SKM-1 treated with dmso at 0.1 percent for 144 hours (cell line): Measurements from ENCODE around the gene PPEF1.
"Not testable (repeated sequence)": the region's sequence is repeated elsewhere in the genome, so short reads cannot be mapped to it uniquely, and the experiment has no call there.

Experiments
- DNase-seq: peaks from one replicate; lab custom pipeline; 2025; ENCODE audit not compliant: unreplicated experiment; lab: John Stamatoyannopoulos, UW

PPEF1 gene

DNA sequence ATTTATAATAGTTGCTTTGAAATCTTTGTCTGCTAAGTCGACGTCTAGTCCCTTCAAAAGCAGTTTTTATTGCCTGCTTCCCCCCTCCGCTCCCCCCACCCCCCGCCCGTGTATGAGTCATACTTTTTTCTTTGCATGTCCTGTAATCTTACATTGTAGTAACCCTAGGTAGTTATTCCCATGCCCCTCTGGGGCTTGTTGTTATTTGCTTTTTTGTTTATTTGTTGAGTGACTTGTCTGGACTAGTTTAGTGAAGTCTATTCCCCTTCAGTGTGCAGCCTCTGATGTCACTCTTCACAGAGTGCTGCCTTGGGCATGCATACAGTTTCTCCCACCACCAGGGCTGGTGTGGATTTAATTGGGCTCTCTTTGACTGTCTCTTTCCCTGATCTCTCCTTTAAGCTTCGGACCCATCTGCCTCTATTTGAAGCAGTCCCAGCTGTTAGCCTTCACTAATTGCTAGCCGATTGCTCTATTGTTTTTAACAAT is 86.2 kb downstream of the PPEF1 start:
- DNase-seq: no peak

DNA sequence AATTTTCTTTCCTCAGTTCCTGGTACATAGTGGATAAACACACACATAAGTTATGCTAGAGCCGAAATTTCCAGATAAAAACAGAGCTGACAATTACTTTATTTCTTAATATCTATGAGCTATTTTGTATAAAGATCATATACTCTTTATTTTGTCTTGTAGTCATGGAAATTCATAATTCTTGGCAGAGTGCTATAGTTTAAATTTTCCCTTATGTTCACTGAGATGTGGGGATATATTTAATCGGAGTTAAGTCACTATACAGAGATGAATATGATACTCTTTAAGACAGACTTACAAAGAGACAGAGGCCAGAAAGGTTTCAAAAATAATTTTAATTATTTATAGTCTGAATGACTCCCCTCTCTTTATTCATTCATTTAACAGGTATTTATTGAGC is 89.7 kb downstream of the PPEF1 start:
- DNase-seq: no peak

- no peak for DNase-seq
Observed at GRCh38 chrX:18799911-18800310, 92.5 kb downstream of the PPEF1 start.

DNA sequence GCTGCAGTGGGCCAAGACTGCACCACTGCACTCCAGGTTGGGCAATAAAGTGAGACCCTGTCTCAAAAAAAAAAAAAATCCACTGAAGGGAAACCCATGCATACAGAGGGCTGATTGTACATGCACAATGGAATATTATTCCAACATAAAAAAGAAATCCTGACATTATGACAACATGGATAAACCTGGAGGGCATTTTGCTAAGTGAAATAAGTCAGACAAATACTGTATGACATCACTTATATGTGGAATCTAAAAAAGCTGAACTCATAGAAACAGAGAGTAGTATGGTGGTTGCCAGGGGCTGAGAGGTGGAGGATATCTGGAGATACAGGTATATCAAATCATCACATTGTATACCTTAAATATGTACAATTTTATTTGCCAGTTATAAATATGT is 102.2 kb downstream of the PPEF1 start:
- no peak for DNase-seq

DNA sequence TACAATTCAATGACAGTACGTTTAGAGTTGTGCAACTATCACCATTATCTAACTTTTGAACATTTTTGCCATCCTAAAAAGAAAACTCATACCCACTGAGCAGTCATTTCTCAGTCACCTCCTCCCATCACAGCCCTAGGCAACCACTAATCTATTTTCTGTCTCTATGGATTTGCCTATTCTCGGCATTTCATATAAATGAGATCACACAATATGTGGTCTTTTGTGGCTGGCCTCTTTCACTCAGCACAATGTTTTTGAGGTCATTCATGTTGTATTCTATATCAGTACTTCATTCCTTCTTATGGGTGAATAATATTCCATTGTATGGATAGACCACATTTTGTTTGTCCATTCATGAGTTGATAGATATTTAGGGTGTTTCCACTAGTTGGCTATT is 103.0 kb downstream of the PPEF1 start:
- no peak for DNase-seq

- no peak for DNase-seq
Observed at GRCh38 chrX:18825375-18825774, 117.9 kb downstream of the PPEF1 start.

DNA sequence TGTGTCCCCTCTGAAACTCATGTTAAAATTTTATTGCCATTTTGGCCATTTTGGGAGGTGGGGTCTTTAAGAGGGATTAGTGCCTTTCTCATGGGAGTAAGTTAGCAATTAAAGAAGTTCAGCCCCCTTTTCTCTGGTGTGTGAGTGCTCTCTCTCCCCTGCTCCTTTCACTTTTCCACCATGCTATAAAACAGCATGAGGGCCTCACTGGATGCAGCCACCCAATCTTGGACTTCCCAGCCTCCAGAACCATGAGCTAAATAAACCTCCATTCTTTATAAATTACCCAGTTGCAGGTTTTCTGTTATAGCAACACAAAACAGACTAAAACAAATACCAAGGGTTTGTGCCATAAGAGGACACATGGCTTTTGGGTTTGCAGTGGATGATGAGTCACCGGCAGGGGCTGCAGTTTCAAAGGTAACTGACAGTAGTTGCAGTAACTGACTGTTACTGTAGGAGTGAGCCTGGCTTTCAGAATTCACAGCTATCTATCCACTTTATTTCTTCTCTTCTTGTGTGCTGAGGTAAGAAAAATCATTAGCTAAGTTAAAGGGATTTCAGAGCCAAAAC is 121.5 kb downstream of the PPEF1 start:
- no peak for DNase-seq

DNA sequence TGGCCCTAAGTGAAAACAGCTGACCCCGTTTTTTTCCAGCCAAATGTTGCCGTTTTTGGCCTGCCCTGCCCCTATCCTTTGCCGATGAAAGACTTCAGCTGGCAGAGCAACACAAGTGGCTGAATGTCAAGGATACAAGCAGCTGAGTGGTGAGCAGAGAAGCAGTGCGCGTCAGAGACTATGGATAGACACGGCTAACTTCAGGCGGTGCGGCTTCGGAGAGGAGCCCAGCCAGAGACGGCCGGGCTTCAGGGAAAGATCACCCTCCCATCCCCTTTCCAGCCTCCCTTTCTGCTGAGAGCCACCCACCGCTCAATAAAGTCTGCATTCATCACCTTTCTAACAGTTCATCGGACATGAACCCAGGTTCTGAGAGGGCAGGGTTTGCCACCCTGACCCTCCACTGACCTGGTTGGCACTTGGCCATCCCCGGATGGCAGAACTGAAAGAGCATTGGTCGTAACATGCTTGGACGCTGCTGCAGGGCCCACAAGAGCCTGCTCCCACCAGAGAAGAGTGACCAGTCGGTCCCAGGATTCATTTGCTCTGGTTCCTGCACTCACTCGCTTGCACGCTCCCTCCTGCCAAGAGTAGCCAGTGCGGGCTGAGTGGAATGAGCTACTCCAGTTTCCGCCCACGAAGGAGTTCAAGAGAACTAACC is 125.8 kb downstream of the PPEF1 start:
- DNase-seq: no peak

DNA sequence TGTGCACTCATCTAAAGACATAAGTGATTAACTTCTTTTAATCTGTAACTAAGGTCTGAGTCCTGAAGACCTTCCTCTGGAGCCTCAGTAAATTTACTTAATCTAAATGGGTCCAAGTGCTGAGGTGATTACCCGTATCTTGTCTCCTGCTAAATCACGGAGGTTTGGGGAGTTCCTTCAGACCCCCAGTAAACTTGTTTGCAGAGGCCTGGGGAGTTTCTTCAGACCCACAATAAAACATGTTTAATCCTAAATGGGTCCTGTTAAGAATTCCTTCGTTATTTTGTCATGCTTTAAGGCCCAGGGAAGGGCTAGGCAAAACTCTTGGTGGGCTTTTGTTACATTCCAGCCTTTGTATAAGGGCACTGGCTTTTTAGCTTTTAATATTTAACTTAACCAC is 140.5 kb downstream of the PPEF1 start:
- DNase-seq: not testable (repeated sequence)

DNA sequence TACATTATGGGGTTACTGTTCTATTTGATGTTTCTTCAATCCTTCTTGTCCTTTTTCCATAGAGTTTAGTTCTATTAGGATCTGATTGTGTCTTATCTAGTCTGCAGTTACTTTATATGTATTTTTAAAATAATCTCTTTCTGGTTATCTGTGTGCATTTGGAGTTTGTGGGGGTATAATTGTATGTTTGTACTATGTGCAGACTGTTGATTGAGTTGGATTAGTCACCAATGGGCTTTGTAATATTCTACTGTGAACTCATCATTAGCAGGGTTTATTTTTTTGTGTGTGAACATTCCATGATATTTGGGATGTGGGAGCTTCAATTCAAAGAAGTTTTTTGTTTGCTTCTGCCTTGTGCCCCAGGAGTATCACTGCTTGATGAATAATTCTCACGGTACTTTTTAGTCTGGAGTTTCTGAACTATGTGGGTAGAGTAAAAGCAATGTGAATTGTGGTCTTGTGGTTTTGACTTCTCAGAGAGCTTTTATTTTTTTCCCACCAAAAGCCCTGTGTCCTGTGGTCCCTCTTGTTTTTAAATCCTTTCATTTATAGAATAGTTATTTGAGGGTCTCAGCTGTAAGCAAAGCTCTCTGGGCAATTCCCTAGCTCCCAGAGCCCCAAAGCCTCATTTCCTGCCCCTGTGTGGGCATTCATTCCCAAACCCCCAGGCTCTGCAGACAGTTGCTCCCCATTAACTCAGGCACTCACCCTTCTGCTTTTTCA is 148.6 kb downstream of the PPEF1 start:
- no peak for DNase-seq

DNA sequence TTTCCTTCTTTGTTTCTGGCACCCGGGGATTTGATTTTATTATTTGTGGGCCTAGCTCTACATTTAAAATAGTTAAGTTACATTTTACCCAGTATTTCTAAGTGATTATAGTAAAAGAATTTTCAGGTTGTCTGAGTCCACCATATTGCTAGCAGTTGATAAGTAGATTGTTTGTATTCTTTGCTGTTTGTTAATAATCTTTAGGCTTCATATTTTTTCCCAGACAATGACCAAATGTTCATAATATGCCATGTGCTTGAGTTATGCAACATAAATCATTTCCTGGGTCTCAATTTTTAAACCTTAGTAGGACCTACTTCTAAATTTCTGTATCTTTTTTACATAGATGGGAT is 149.2 kb downstream of the PPEF1 start:
- no peak for DNase-seq

DNA sequence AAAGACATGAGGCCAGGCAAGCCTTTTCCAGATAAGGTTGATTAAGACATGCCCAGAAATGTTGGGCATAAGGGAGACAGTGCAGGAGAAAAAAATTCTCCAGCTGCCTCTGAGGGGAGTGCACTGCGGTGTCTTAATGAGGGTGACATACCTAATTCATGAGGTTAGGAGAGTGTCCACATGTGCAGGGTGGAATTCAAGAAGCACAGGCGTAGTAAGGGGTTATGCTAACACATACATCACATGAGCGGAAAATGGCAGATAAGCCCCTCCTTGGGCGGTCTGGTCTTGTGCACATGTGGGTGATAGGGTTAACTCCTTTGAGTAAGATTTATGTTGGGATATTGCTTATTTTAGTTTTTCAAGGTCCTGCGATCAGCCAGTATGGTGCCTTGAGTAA is 154.1 kb downstream of the PPEF1 start:
- no peak for DNase-seq

DNA sequence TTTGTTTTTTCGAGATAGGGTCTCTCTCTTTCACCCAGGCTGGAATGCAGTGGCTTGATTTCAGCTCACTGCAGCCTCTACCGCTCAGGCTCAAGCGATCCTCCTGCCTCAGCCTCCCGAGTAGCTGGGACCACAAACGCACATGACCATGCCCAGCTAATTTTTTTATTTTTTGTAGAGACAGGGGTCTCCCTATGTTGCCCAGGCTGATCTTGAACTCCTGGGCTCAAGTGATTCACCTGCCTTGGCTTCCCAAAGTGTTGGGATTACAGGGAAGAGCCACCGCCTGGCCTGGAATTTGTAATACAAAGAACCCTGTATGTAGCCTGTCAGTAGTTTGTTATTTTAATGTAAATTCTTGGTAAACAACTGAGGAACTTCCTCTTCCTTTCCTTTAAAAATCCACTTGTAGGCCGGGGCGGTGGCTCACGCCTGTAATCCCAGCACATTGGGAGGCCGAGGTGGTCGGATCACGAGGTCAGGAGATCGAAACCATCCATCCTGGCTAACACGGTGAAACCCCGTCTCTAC is 157.0 kb downstream of the PPEF1 start:
- DNase-seq: no peak

GRCh38 chrX:18871161-18871890 is 163.9 kb downstream of the PPEF1 start:
- no peak for DNase-seq

DNA sequence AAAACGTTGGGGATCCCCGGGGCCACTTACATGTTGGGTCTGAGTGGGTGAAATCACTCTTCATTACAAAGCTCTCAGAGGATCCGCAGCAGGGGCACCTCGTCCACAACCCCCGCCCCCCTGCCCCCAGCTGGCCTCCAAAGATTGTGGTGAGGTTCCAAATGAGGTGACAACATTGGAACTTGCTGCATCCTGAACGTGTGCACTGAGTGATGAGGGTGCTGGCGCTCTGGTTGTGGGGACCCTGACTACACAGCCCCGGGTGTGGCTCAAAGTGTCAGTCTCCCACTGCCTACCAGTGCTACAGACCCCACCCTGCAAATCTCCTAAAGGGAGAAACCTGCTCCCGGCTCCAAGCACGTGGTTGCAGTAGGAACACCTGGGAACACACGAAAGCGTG is 164.5 kb downstream of the PPEF1 start:
- no peak for DNase-seq

DNA sequence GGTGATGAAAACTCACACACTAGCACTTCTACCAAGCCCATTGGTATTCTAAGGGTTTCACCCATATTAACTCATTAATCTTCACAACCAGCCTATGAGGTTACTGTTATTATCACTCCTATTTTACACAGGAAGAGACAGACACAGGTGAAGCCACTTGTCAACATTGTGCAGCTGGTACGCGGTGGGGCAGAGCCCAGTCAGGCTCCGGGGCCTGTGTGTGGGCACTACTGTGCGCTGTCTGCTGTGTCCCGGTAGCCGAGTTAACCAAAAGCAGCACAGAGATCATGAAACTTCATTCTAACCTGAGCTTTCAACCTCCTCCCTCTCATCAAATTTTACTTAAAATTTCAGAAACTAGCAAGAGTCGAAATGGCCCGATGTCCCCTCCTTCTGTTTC is 165.2 kb downstream of the PPEF1 start:
- DNase-seq: no peak

DNA sequence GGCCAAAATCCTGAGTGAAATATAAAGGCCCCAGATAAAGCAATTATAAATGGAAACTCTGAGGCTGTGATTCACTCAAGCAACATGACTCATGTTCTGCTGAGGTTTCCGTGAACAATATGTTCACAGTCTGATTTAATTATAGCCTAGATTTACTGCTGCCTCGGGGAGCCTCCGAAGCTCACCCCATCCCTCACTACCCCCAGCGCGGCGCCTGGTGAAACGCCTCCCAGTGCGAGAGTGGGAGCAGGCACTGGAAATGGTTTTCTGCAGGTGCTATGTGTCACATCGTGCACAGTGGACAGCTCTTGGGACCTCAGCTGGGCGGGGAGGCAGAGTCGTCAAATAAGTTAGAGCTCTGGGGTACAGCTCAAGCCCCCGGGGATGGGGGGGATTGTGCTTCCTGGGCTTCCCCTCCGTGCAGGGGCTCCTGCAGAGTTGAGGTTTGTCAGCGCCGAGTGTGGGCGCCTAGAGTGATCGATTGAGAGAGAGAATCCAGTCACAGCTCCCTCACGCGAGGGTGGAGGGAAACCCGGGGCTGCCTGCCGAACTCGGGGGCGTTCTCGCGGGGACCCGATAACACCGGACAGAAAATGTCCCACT is 165.8 kb downstream of the PPEF1 start:
- no peak for DNase-seq

GRCh38 chrX:18873836-18874235 is 166.4 kb downstream of the PPEF1 start:
- DNase-seq: no peak

DNA sequence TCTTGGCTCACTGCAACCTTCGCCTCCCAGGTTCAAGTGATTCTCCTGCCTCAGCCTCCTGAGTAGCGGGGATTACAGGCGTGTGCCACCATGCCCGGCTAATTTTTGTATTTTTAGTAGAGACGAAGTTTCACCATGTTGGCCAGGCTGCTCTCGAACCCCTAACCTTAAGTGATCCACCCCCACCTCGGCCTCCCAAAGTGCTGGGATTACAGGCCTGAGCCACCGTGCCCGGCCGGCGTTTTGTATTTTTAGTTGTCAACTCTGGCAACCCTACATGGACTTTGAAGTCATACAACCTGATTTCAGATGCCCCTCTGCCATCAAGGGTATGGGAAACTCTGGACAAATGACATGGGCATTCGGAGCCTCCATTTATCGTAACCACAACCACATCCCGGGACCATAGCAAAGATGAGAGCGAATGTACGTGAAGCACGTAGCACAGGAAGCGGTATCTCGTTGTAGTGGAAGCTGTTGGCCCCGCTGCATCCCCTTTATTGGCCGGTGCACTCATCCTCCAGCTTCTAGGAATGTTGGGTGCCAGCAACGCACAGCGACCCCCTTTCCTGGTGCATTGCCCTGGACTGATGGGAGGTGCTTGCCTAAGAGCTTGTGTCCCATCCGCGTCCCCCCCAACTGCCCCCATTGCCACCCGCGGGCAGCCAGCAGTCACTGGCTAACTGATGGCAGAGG is 167.3 kb downstream of the PPEF1 start:
- no peak for DNase-seq

- no peak for DNase-seq
Observed at GRCh38 chrX:18875256-18875878, 167.9 kb downstream of the PPEF1 start.
